HG03025 (cell line): ENCODE data around the gene ZNHIT6.

Experiments
- ATAC-seq: cut with Tn5 transposase; IDR thresholded peaks from one replicate; pipeline ENCODE4 v1.9.1; 2021; ENCODE audit warnings: mild to moderate bottlenecking, moderate library complexity; ENCODE audit not compliant: unreplicated experiment, low FRiP score

Gene ZNHIT6

GRCh38 chr1:85601901-85602300 lies 106.3 kb downstream of the ZNHIT6 start:
- no peak for ATAC-seq

GRCh38 chr1:85599681-85600080 lies 108.6 kb downstream of the ZNHIT6 start:
- ATAC-seq: no peak
